ENCODE results near the gene PSMD8.
"Not testable (repeated sequence)": the region's sequence is repeated elsewhere in the genome, so short reads cannot be mapped to it uniquely, and the experiment has no call there.

Gene PSMD8

GRCh38 chr19:38374332-38375097, at the start of gene PSMD8:
Gene PSMD8, plus strand, starts transcription at chr19:38374571. Its CDS starts 31 bp downstream, at chr19:38374602.
- H3K27me3 Mint-ChIP-seq (ENCODE audit: low read depth) = peaks cover 8% of the 10 kb centered on the region
- H3K27ac Mint-ChIP-seq = peak within 1 kb of the TSS; percentile 97

GRCh38 chr19:38326591-38326990, 47.8 kb upstream of the PSMD8 start:
- no peaks in the 10 kb centered on the region for H3K9me3 Mint-ChIP-seq
- no peak for DNase-seq (ENCODE audit: low spot score)
- H3K27me3 Mint-ChIP-seq (ENCODE audit: low read depth) = no peaks in the 10 kb centered on the region
- H3K27ac Mint-ChIP-seq = no peak overlapping the region
- H3K4me3 Mint-ChIP-seq = no peak overlapping the region
- H3K36me3 Mint-ChIP-seq (ENCODE audit: low read depth) = peaks cover 42% of the 10 kb centered on the region
- H3K4me1 Mint-ChIP-seq (ENCODE audit: low read depth) = peaks cover 7% of the 10 kb centered on the region

More at GRCh38 chr19:38374332-38375097, at the start of gene PSMD8:
- peaks cover 15% of the 10 kb centered on the region for H3K4me1 Mint-ChIP-seq (ENCODE audit: low read depth)
- H3K4me3 Mint-ChIP-seq = peak within 1 kb of the TSS; percentile 98
- peak; percentile 99 for DNase-seq (ENCODE audit: low spot score)
- H3K9me3 Mint-ChIP-seq = no peaks in the 10 kb centered on the region
- H3K36me3 Mint-ChIP-seq (ENCODE audit: low read depth) = peaks cover 20% of the 10 kb centered on the region

- peaks cover 2% of the 10 kb centered on the region for H3K4me1 Mint-ChIP-seq (ENCODE audit: low read depth)
- no peaks in the 10 kb centered on the region for H3K27me3 Mint-ChIP-seq (ENCODE audit: low read depth)
- H3K9me3 Mint-ChIP-seq = no peaks in the 10 kb centered on the region
- no peak overlapping the region for H3K4me3 Mint-ChIP-seq
- DNase-seq (ENCODE audit: low spot score) = no peak
- peaks cover 33% of the 10 kb centered on the region for H3K36me3 Mint-ChIP-seq (ENCODE audit: low read depth)
- H3K27ac Mint-ChIP-seq = no peak overlapping the region
Measured at GRCh38 chr19:38329651-38330050, 44.7 kb upstream of the PSMD8 start.

GRCh38 chr19:38331728-38332127, 42.6 kb upstream of the PSMD8 start:
- Mint-ChIP-seq H3K27me3 (ENCODE audit: low read depth) (no peaks in the 10 kb centered on the region), H3K4me3 (no peak overlapping the region), H3K4me1 (ENCODE audit: low read depth) (peaks cover 5% of the 10 kb centered on the region), H3K36me3 (ENCODE audit: low read depth) (peaks cover 25% of the 10 kb centered on the region), H3K9me3 (no peaks in the 10 kb centered on the region), H3K27ac (no peak overlapping the region)
- DNase-seq (ENCODE audit: low spot score) = no peak

GRCh38 chr19:38333245-38333644, 41.1 kb upstream of the PSMD8 start:
- Mint-ChIP-seq H3K36me3 (ENCODE audit: low read depth) (peaks cover 13% of the 10 kb centered on the region), H3K4me1 (ENCODE audit: low read depth) (peaks cover 6% of the 10 kb centered on the region), H3K4me3 (no peak overlapping the region), H3K27ac (no peak overlapping the region), H3K9me3 (no peaks in the 10 kb centered on the region), H3K27me3 (ENCODE audit: low read depth) (no peaks in the 10 kb centered on the region)
- DNase-seq (ENCODE audit: low spot score) = no peak

GRCh38 chr19:38335949-38336637, 38.3 kb upstream of the PSMD8 start:
- DNase-seq (ENCODE audit: low spot score) = peak; percentile 95
- Mint-ChIP-seq H3K36me3 (ENCODE audit: low read depth) (peaks cover 1% of the 10 kb centered on the region), H3K4me3 (peak overlapping the region; percentile 94), H3K9me3 (no peaks in the 10 kb centered on the region), H3K4me1 (ENCODE audit: low read depth) (peaks cover 10% of the 10 kb centered on the region), H3K27ac (peak overlapping the region; percentile 99), H3K27me3 (ENCODE audit: low read depth) (no peaks in the 10 kb centered on the region)

- Mint-ChIP-seq H3K9me3 (no peaks in the 10 kb centered on the region), H3K27ac (peak overlapping the region; percentile 99), H3K36me3 (ENCODE audit: low read depth) (no peaks in the 10 kb centered on the region), H3K4me1 (ENCODE audit: low read depth) (peaks cover 10% of the 10 kb centered on the region), H3K27me3 (ENCODE audit: low read depth) (no peaks in the 10 kb centered on the region), H3K4me3 (peak overlapping the region; percentile 94)
- DNase-seq (ENCODE audit: low spot score) = peak; percentile 94
Measured at GRCh38 chr19:38336638-38337359, 37.6 kb upstream of the PSMD8 start.

- DNase-seq (ENCODE audit: low spot score) = no peak
- Mint-ChIP-seq H3K9me3 (no peaks in the 10 kb centered on the region), H3K4me3 (peak overlapping the region; percentile 94), H3K27me3 (ENCODE audit: low read depth) (no peaks in the 10 kb centered on the region), H3K27ac (peak overlapping the region; percentile 99), H3K36me3 (ENCODE audit: low read depth) (no peaks in the 10 kb centered on the region), H3K4me1 (ENCODE audit: low read depth) (peaks cover 10% of the 10 kb centered on the region)
Measured at GRCh38 chr19:38337360-38337653, 37.1 kb upstream of the PSMD8 start.

- H3K36me3 Mint-ChIP-seq (ENCODE audit: low read depth); H3K27me3 Mint-ChIP-seq (ENCODE audit: low read depth); DNase-seq (ENCODE audit: low spot score); H3K9me3 Mint-ChIP-seq; H3K4me1 Mint-ChIP-seq (ENCODE audit: low read depth); H3K27ac Mint-ChIP-seq: not testable (repeated sequence)
- peak overlapping the region; percentile 7 for H3K4me3 Mint-ChIP-seq
Measured at GRCh38 chr19:38339011-38339410, 35.4 kb upstream of the PSMD8 start.

- Mint-ChIP-seq H3K27ac (no peak overlapping the region), H3K4me1 (ENCODE audit: low read depth) (peaks cover 10% of the 10 kb centered on the region), H3K36me3 (ENCODE audit: low read depth) (no peaks in the 10 kb centered on the region), H3K27me3 (ENCODE audit: low read depth) (no peaks in the 10 kb centered on the region), H3K4me3 (no peak overlapping the region), H3K9me3 (no peaks in the 10 kb centered on the region)
- DNase-seq (ENCODE audit: low spot score) = no peak
Measured at GRCh38 chr19:38340927-38341326, 33.4 kb upstream of the PSMD8 start.

- Mint-ChIP-seq H3K36me3 (ENCODE audit: low read depth) (no peaks in the 10 kb centered on the region), H3K4me3 (no peak overlapping the region), H3K9me3 (no peaks in the 10 kb centered on the region), H3K27me3 (ENCODE audit: low read depth) (no peaks in the 10 kb centered on the region), H3K27ac (no peak overlapping the region), H3K4me1 (ENCODE audit: low read depth) (no peaks in the 10 kb centered on the region)
- no peak for DNase-seq (ENCODE audit: low spot score)
Measured at GRCh38 chr19:38346837-38347236, 27.5 kb upstream of the PSMD8 start.

GRCh38 chr19:38350883-38351282, 23.5 kb upstream of the PSMD8 start:
- H3K4me3 Mint-ChIP-seq = no peak overlapping the region
- H3K9me3 Mint-ChIP-seq = no peaks in the 10 kb centered on the region
- no peaks in the 10 kb centered on the region for H3K27me3 Mint-ChIP-seq (ENCODE audit: low read depth)
- no peak overlapping the region for H3K27ac Mint-ChIP-seq
- H3K4me1 Mint-ChIP-seq (ENCODE audit: low read depth) = no peaks in the 10 kb centered on the region
- no peak for DNase-seq (ENCODE audit: low spot score)
- no peaks in the 10 kb centered on the region for H3K36me3 Mint-ChIP-seq (ENCODE audit: low read depth)

GRCh38 chr19:38351865-38352395, 22.4 kb upstream of the PSMD8 start:
- Mint-ChIP-seq H3K9me3 (no peaks in the 10 kb centered on the region), H3K27me3 (ENCODE audit: low read depth) (peaks cover 2% of the 10 kb centered on the region), H3K4me3 (no peak overlapping the region), H3K36me3 (ENCODE audit: low read depth) (no peaks in the 10 kb centered on the region), H3K27ac (no peak overlapping the region), H3K4me1 (ENCODE audit: low read depth) (no peaks in the 10 kb centered on the region)
- DNase-seq (ENCODE audit: low spot score) = no peak

GRCh38 chr19:38352611-38353010, 21.8 kb upstream of the PSMD8 start:
- Mint-ChIP-seq H3K27me3 (ENCODE audit: low read depth) (peaks cover 4% of the 10 kb centered on the region), H3K27ac (no peak overlapping the region), H3K9me3 (no peaks in the 10 kb centered on the region), H3K4me1 (ENCODE audit: low read depth) (no peaks in the 10 kb centered on the region), H3K36me3 (ENCODE audit: low read depth) (no peaks in the 10 kb centered on the region), H3K4me3 (no peak overlapping the region)
- no peak for DNase-seq (ENCODE audit: low spot score)

All from T-helper 2 cell treated with Interferon-gamma antibody and Interleukin-4, amounts not matched to agents 5 μg/mL and 100 μg/mL, for 36 hours (primary cell).